ENCODE results near the gene ANAPC13.

DNA sequence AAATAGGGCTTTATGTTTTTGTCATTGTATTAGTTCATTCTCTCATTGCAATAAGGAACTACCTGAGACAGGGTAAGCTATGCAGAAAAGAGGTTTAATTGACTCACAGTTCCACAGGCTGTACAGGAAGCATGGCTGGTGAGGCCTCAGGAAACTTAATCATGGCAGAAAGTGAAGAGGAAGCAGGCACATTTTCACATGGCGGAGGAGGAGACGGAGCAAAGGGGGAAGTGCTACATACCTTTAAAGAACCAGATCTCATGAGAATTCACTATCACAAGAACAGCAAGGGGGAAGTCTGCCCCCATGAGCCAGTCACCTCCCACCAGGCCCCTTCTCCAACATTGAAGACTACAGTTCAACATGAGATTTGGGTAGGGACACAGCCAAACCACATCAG is 25.7 kb upstream of the ANAPC13 start:
- no peak for TF ChIP-seq ZNF76 (tag by site-specific recombination; IDR thresholded peaks at IDR 0.05; ENCODE audit: borderline replicate concordance, low read depth)
- TF ChIP-seq ZNF146 (tag by site-specific recombination; IDR thresholded peaks at IDR 0.05), result no peak
- TF ChIP-seq ZNF521 (tag by site-specific recombination; IDR thresholded peaks at IDR 0.05), result no peak
- TF ChIP-seq, protein P1, sequence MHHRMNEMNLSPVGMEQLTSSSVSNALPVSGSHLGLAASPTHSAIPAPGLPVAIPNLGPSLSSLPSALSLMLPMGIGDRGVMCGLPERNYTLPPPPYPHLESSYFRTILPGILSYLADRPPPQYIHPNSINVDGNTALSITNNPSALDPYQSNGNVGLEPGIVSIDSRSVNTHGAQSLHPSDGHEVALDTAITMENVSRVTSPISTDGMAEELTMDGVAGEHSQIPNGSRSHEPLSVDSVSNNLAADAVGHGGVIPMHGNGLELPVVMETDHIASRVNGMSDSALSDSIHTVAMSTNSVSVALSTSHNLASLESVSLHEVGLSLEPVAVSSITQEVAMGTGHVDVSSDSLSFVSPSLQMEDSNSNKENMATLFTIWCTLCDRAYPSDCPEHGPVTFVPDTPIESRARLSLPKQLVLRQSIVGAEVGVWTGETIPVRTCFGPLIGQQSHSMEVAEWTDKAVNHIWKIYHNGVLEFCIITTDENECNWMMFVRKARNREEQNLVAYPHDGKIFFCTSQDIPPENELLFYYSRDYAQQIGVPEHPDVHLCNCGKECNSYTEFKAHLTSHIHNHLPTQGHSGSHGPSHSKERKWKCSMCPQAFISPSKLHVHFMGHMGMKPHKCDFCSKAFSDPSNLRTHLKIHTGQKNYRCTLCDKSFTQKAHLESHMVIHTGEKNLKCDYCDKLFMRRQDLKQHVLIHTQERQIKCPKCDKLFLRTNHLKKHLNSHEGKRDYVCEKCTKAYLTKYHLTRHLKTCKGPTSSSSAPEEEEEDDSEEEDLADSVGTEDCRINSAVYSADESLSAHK (tag by site-specific recombination; IDR thresholded peaks at IDR 0.05), result no peak
- no peak for TF ChIP-seq ZNF398 (tag by site-specific recombination; IDR thresholded peaks at IDR 0.05)
- TF ChIP-seq ZNF37A (tag by site-specific recombination; IDR thresholded peaks at IDR 0.05), result no peak
- TF ChIP-seq CTCF (tag by site-specific recombination; IDR thresholded peaks at IDR 0.05), result no peak
- no peak for TF ChIP-seq ZNF747 (tag by site-specific recombination; IDR thresholded peaks at IDR 0.05)
- TF ChIP-seq ZNF558 (tag by site-specific recombination; IDR thresholded peaks at IDR 0.05), result no peak
- TF ChIP-seq ZNF514 (tag by site-specific recombination; IDR thresholded peaks at IDR 0.05), result no peak

Measured in HEK293 (cell line).